Testis (tissue), 3 donors: Measurements from ENCODE around the gene FOCAD. TPM values are rescaled to one million over a fixed set of nuclear protein-coding genes. Genes with fewer than 3 reads are reported as not detected.

Experiments
- DNase-seq: peaks from one replicate; pipeline ENCODE4 v3.0.0-alpha.2; 2019
- H3K27ac ChIP-seq, 2 donors: fragments of 200-600 bp; sonication (generic); one replicate each; pipeline ENCODE4 v1.5.1; 2019
- H3K27me3 ChIP-seq: fragments of 200-600 bp; sonication (generic); one replicate; pipeline ENCODE4 v1.5.1; 2019
- H3K36me3 ChIP-seq: fragments of 200-600 bp; sonication (generic); one replicate; pipeline ENCODE4 v1.5.1; 2017; ENCODE audit warnings: low read depth; ENCODE audit errors: missing control alignments
- H3K4me1 ChIP-seq: fragments of 200-600 bp; sonication (generic); one replicate; pipeline ENCODE4 v1.5.1; 2019
- H3K4me3 ChIP-seq, 2 donors: fragments of 200-600 bp; sonication (generic); one replicate each; pipeline ENCODE4 v1.5.1; 2017 to 2019
- H3K9me3 ChIP-seq: fragments of 200-600 bp; sonication (generic); one replicate; pipeline ENCODE4 v1.5.1; 2017
- CTCF ChIP-seq, 3 experiments: fragments of 450-650 bp in 2 of 3; fragments of 200-600 bp in 1 of 3; sonication (generic) in 1 of 3; IDR thresholded peaks; one replicate each; pipeline ENCODE4 v1.5.1; 2016 to 2019; ENCODE audit warnings: antibody characterized with exemption in 3 of 3, mild to moderate bottlenecking in 2 of 3, moderate library complexity in 1 of 3
- POLR2A ChIP-seq: fragments of 450-650 bp; IDR thresholded peaks from one replicate; pipeline ENCODE4 v1.6.1; 2017; ENCODE audit warnings: antibody characterized with exemption, mild to moderate bottlenecking, moderate library complexity
- WGBS, 2 donors: methylation state at CpG; one replicate each; pipeline ENCODE4 v1.1.5; 2018; 5-methylcytosine and 5-hydroxymethylcytosine counted together
- intact Hi-C: fragments of 100-400 bp; cut with DNase I; formaldehyde crosslinking; loops from one replicate; pipeline ENCODE4 v1.15.1; 2023; ENCODE audit warnings: low total_unique reads
- polyA plus RNA-seq: library from polyadenylated mRNA; stranded (reverse); fragments of 350-450 nt; fragmentation: Illumina TruSeq; extraction: RNeasy Lipid Tissue Mini Kit (QIAGEN cat#74804); gene quantifications from one replicate; pipeline ENCODE4 v1.2.3, GENCODE V29; 2014; ENCODE audit warnings: low read depth, low replicate concordance; ENCODE audit not compliant: insufficient read depth
- total RNA-seq, 2 donors: library from RNA; depleted of rRNA; stranded (reverse); fragments of >200 nt; gene quantifications; one replicate each; pipeline ENCODE4 v1.2.3, GENCODE V29; 2016

FOCAD gene
- total and polyA plus RNA-seq, 3 donors from 2014 or later = 26.6 to 45.4 (median 38.7) TPM

GRCh38 chr9:20929276-20929675, 245.2 kb downstream of the FOCAD start:
- Histone ChIP-seq H3K27ac (no peak overlapping the region), H3K36me3 (no peaks in the 10 kb centered on the region), H3K4me3 (no peak overlapping the region), H3K4me1 (no peaks in the 10 kb centered on the region), H3K9me3 (no peaks in the 10 kb centered on the region), H3K27me3 (no peaks in the 10 kb centered on the region)
- TF ChIP-seq POLR2A = no peak
- TF ChIP-seq CTCF (IDR thresholded peaks at IDR 0.05) = no peak
- DNase-seq = no peak
- WGBS, 2 donors = 83 to 85% methylated on average over 5 of the region's 5 CpGs
- intact Hi-C loops = no loop called here

GRCh38 chr9:20930836-20931235, 246.8 kb downstream of the FOCAD start:
- intact Hi-C loops = no loop called here
- Histone ChIP-seq H3K27ac (no peak overlapping the region), H3K4me3 (no peak overlapping the region), H3K27me3 (no peaks in the 10 kb centered on the region), H3K36me3 (no peaks in the 10 kb centered on the region), H3K9me3 (no peaks in the 10 kb centered on the region), H3K4me1 (no peaks in the 10 kb centered on the region)
- TF ChIP-seq CTCF (IDR thresholded peaks at IDR 0.05) = no peak
- no peak for TF ChIP-seq POLR2A
- WGBS, 2 donors = 84 to 90% methylated on average over 1 of the region's 1 CpG
- DNase-seq = no peak

GRCh38 chr9:20940447-20941173, 256.6 kb downstream of the FOCAD start:
- intact Hi-C loops = loop anchor here (10.0 kb wide), 1 partner anchor 1016 kb away; no protein-coding TSS in a partner anchor
- TF ChIP-seq POLR2A (no peak), CTCF (IDR thresholded peaks at IDR 0.05) (no peak)
- Histone ChIP-seq H3K9me3 (no peaks in the 10 kb centered on the region), H3K27ac (no peak overlapping the region), H3K4me1 (no peaks in the 10 kb centered on the region), H3K4me3 (no peak overlapping the region), H3K36me3 (no peaks in the 10 kb centered on the region), H3K27me3 (no peaks in the 10 kb centered on the region)
- 61 to 71% methylated on average over 3 of the region's 3 CpGs for WGBS, 2 donors
- DNase-seq = no peak

- H3K27ac ChIP-seq = no peak overlapping the region
- intact Hi-C loops = loop anchor here (10.0 kb wide), 1 partner anchor 1016 kb away; no protein-coding TSS in a partner anchor
- TF ChIP-seq CTCF (IDR thresholded peaks at IDR 0.05) = peak; percentile 57 to 68 (median 63)
- TF ChIP-seq POLR2A = no peak
- 24 to 28% methylated on average over 7 of the region's 7 CpGs for WGBS, 2 donors
- DNase-seq = peak; percentile 73
- H3K9me3 ChIP-seq = no peaks in the 10 kb centered on the region
- H3K4me3 ChIP-seq = no peak overlapping the region
- no peaks in the 10 kb centered on the region for H3K36me3 ChIP-seq
- H3K4me1 ChIP-seq = no peaks in the 10 kb centered on the region
- H3K27me3 ChIP-seq = no peaks in the 10 kb centered on the region
These were observed 257.2 kb downstream of the FOCAD start for GRCh38 chr9:20941174-20941690.
